Measurements from ENCODE around the gene SNED1.

The SNED1 gene

GRCh38 chr2:240992572-240993291, 5.7 kb upstream of the SNED1 start:
- no peak for DNase-seq

DNA sequence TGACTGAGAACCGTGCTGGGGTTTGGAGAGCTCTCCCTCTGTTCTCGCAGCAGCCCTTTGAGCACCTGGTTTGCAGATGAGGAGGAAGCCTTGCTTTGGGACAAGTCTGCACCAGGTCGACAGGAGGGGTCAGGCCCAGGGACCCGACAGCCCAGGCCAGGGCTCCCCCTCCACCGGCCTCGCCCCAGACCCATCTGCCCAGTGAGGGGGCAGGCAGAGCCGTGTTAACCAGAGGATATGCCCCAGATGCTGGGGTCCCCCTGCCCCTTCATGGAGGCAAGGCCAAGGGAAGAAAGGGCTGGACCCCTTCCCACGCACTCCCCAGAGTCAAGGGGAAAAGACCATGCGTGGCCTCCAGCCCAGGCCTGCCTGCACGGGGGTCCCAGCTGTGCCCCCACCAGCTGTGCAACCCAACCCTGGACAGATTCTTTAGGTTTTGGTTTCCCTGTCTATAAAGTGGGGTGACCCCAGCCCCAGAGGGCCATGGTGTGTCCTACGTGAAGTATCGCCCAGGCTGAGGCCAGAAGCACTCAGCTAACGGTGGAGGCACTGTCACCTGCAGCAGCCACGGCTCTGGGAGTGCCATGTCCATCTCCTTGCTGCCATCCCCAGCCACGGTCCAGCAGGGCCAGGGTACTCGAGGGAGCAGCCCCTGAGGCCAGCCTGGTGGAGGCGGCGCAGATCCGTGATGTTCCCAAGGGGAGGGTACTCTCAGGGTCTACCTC, 4.8 kb upstream of the SNED1 start:
- no peak for DNase-seq

- no peak for DNase-seq
Measured at GRCh38 chr2:240994171-240994896, 4.1 kb upstream of the SNED1 start.

DNA sequence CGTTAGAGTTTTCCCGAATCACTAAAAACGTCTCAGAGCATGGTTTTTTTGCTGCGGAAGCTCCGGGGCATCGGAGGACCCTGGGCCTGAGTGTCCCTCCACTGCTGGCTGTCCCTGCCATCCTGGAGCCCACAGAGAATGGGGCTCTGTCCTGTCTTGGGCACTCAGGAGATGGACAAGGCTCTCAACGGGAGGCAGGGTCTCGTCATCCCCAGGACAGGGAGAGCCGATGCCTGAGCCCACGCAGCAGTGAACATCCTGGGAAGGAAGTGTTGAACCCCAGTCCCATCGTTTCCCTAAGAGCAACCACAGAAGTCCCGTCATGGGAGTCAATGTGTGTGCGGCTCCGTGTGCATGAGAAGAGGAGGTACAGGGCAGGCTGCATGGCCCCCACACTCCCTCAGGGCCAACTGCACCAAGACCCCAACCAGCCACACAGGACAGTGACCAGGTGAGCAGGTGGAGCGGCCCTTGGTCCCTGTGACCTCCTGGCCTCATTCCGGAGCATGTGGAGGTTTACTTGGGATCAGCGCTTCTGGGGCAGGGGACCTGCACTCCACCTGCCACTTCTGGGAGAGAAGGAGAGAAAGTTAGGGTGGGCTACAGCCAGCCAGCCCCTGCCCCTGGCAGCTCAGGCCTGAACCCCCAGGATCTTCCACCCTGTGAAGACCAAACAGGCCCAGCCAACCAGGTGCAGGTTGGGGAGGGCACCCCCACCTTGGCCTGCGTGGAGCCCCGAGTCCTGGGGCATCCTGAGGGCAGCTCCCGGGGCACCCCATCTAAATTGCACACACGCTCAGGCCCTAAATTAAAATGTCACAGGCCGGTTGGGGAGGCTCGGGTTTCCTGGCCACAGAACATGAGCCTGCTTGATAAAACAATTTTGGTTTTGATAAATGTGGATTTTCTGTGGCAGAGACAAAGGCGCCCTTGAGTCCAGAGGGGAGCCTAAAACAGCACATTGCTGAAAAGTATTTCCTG, 3.1 kb upstream of the SNED1 start:
- DNase-seq = no peak

- no peak for DNase-seq
Measured at GRCh38 chr2:240996161-240996833, 2.1 kb upstream of the SNED1 start.

DNA sequence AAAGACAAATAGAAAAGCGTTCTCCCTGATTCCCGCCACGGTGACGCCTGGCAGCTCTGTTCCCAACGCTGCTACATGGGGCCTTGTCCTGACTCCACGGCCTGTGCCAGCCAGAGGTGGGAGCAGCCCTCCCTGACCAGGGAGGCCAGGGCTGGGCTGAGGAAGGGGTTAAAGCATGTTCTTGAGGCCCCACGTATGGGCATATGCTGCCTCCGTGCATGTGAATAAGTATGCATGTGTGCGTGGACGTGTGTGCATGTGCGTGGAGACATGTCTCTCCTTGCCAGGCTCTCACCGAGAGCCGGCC, 1.6 kb upstream of the SNED1 start:
- no peak for DNase-seq

GRCh38 chr2:240997141-240997855, 1.1 kb upstream of the SNED1 start:
- no peak for DNase-seq

DNA sequence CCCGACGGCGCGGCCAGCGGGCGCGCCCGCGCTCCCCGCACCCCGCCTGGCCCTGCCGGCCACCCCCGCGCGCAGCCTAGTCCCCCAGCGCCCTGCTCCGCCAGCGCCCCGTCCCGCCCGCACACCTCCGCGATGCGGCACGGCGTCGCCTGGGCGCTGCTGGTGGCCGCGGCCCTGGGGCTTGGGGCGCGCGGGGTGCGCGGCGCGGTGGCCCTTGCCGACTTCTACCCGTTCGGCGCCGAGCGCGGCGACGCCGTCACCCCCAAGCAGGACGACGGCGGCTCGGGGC, 232 bp downstream of the SNED1 start:
- DNase-seq = no peak

DNA sequence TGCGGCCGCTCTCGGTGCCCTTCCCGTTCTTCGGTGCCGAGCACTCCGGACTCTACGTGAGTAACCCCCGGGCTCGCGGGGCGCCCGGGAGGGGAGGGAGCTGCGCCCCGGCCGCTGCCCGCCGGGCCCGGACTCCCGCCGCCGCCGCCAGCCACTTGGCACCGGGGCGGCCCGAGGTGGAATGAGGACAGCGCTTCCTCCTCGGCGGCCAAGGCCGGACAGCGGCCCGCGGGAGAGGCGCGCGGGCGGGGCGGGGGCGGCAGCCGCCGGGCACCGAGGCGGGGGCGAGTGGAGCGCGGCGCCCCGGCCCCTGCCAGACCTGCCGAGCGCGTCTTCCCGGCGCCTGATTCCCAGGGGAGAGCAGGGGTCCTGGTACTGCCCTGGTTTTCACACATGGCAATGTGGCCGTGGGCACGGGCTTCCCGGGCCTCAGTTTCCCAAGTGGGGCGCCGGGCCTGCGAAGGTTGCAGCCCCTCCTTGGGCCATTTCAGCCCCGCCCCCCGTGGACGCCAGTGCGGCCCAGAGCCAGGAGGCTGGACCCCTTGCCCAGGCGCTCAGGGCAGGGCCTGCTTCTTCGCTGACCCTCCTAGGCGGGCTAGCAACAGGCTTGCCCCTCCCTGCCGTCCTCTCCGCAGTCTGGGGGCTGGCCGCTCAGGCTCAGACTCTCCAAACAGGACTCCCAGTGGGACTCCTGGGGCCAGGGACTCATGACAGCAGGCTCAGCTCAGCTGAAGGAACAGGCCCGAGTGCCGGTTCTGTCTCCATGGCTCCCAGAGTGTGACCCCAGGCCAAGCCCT, 775 bp downstream of the SNED1 start:
- no peak for DNase-seq

GRCh38 chr2:240999873-241000541, 1.6 kb downstream of the SNED1 start:
- no peak for DNase-seq

DNA sequence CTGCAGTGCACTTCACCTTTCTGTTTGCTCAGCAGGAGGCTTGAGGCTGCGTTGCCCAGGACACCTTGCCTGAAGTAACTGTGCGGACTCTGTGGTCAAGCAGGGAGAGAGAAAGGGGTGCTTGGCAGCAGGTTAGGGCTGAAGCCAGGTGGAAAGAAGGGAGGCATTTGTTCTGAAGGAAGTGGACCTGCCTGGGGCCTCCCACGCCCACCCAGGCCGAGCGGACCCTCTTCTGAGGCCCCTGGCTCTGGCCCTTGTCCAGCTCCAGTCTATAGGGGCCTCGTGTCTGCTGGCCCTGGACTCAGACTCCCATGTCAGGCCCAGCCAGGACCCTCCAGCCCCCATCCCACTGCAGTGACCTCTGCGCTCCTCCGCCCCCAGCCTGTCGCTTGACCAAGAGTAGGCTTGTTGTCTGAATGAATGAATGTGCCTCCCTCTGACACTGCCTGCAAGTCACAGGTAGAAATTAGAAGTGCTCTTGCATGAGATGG, 2.5 kb downstream of the SNED1 start:
- no peak for DNase-seq

DNA sequence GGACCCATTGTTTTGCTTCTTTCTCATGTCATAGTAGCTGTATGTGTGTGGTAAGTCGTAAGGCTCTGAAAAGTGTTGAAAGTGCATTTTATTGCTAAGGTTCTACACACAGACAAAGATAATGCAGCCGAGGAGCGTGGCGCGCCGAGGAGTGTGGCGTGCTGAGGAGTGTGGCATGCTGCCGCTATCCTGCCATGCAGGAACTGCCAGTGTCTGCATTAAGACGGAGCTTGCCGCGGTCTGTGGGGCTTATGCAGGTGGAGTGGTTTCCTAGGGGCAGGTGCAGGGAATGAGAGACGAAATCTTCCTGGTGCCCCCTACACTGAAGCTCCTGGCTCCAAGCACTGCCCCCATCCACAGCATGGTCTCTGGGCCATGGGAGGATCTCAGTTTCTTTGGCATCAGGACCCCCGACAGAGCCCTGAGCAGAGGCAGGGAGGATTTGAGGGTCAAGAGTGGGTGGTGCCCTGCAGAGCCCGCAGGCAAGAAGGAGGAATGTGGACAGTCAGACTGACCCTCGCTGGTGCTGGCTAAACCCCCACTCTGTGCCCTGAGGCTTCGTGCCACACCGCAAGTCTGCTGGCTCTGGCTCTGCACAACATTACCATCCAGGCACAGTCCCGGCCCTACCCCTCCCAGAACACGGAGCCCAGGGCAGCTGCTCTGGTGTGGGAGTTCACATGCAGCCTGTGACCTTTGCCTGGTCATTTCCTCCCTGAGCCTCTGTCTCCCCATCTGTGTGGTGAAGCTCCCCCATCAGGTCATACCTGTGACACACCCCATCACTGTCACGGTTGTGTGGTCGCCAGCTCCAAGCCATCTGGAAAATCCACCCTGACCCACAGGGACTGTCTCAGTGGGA, 3.2 kb downstream of the SNED1 start:
- DNase-seq = no peak

DNA sequence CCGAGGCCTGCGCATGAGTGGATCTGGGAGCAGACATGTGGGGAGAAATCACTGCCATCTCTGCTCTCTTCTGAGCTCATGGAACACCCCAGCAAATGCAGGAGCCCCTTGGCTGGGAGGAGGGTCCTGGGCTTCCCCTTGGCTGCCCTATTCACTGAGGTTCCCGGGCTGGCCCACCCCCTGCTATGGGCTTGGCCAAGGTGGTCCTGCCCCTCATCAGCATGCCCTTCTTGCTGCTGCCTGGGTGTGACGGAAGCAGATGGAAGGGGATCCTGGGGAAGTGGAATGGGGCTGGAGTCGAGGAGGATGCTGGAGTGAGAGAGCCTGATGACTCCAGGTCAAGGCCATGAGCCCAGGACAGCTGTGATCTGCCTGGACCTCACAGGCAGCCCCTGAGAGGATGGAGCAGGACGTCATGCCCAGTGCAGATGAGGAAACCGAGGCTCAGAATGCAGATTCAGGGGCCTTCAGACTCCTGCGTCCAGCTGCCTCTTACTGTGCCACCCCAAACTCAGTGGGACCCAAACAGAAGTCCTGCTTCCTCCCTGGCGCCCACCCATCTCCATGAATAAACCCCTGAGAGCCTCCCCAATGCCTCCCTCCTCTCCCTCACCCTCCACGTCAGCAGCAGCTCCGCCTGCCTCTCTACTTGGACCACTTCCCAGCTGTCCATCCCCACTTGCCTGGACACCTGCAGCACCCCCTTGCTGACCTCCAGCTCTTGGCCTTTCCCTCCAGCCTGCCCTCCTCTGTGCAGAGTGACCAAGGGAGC, 4.0 kb downstream of the SNED1 start:
- DNase-seq = no peak

DNA sequence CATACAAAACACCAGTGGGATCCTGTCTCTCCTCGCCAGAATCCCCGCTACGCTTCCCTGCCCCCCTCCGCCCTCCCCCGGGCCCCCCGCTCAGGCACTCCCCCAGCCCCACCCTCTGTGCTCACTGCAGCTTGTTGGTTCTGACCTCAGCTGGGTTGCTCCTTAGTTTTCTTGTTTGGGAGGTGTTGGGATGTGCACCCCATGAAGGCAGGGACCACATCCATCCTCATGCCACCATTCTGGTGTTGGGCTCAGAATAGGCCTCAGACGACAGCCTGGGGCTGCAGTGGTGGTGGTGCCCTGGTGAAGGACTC, 4.6 kb downstream of the SNED1 start:
- DNase-seq = no peak

DNA sequence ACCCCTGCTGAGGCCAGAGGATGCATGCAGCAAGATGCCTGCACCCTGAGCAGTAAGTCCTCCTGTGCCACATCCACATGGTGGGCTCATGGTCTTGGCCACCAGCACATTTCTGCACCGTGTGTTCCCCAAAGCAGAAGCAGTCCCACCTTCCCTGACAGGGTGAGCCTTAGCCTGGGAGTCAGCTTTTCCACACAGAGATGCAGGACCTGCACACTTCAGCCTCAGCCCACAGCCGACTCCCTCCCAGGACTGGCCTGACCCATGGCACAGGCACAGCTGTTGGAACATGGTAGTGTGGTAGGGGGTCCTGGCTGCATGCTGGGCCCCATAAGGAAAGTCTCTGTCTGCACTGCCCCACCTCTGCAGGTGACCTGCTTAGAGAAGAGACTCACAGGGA, 5.0 kb downstream of the SNED1 start:
- no peak for DNase-seq

DNA sequence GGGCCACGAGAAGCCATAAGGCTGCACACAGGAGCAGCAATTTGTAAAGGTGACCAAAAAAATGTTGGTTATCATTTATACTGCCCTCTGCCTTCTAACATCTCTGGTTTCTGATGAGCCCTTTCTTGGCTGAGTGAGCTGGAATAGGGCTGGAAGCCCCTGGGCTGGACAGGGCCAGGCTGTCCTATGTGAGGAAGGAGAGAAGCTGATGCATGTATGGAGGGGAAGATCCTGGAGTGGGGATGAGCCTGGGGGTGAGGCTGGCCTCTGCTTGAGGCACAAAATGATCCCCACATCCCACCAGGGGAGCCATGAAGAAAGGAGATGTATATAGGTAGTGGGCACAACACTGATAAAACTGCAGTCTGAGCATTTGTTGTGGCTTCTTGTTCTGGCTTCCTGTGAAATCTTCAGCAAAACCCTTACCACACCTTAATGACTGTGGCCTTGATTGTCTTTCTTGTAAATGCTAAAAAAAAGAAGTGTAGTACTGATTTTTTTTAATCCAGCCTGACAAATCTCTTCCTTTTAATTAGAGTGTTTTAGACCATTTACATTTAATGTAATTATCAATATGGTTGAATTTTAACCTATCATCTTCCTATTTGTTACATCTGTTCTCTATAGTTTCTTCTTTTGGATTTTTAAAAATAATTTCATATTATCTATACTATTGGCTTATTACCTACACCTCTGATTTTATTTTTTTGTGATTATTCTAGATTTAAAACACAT, 5.6 kb downstream of the SNED1 start:
- DNase-seq = no peak

DNA sequence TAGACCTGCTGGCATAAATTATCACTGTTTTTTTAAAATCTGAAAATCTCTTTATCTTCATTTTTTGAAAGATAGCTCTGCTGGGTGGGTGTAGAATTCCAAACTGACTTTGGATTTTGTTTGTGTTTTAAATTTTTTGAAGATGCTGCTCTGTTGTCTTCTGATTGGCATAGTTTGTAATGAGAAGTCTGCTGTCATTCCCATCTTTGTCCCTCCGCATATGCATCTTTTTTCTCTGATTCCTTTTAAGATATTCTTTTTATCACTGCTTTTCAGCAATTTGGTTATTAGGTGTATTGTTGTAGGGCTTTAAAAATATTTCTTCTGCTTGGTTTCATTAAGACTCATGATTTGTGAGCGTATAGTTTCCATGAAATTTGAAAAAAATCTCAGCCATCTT, 7.2 kb downstream of the SNED1 start:
- no peak for DNase-seq

- DNase-seq = no peak
Measured at GRCh38 chr2:241006412-241006811, 8.0 kb downstream of the SNED1 start.

Measured in activated CD4-positive, CD25-positive, alpha-beta regulatory T cell (primary cell).